ENCODE data around the gene LSG1. TPM values are rescaled to one million over a fixed set of nuclear protein-coding genes. Genes with fewer than 3 reads are reported as not detected.
"Not testable (repeated sequence)": the region's sequence is repeated elsewhere in the genome, so short reads cannot be mapped to it uniquely, and the experiment has no call there.

The LSG1 gene
- total RNA-seq, 2 experiments from 2014 or later: 46.9 to 48.0 TPM

DNA sequence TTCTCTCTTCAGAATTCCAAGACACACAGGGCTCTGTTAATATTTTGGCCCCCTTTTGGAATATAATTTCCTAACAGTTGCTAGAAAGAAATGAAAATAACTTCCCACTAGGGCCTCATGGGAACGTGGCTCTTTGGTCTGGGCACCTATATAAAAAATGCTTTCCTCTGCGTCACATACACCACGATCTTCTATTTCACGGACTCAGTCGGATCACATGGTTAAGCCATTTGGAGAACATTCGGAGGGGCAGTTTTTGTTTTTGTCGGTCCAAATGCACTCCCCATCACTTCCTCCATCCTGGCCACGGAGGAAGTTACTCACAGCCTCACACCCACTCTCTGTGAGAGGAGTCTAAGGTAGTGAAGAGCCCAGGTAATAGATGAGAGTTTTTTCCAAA is 59.8 kb downstream of the LSG1 start:
- Mint-ChIP-seq H3K4me3 (no peak overlapping the region), H3K4me1 (ENCODE audit: low read depth) (peaks cover 3% of the 10 kb centered on the region), H3K27me3 (ENCODE audit: low read depth) (no peaks in the 10 kb centered on the region), H3K9me3 (ENCODE audit: insufficient read depth) (no peaks in the 10 kb centered on the region), H3K36me3 (ENCODE audit: low read depth) (no peaks in the 10 kb centered on the region), H3K27ac (no peak overlapping the region)
- ATAC-seq (no peak), DNase-seq (no peak)
- ChIA-PET POLR2A (no interaction called here), CTCF (no interaction called here)

DNA sequence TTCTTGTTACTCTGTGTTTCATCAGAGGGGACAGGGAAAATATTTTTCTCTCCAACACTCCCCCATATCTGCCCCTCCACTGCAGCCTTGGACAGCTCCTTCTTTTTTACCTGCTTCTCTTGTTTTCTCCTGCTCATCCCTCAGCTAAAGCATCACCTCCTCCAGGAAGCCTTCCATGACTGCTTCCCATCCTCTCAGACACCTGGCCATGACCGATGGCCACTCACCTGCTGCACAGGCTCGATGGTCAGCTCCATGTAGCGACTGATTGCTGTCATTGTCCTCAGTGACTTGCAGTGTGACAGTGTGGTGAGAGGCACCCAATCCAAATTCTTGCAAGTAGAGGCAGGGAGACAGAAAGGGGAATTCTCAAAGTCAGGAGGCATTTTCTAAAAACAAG is 61.3 kb downstream of the LSG1 start:
- no peak for DNase-seq
- Mint-ChIP-seq H3K4me3 (no peak overlapping the region), H3K9me3 (ENCODE audit: insufficient read depth) (no peaks in the 10 kb centered on the region), H3K4me1 (ENCODE audit: low read depth) (peaks cover 3% of the 10 kb centered on the region), H3K27ac (no peak overlapping the region), H3K36me3 (ENCODE audit: low read depth) (no peaks in the 10 kb centered on the region), H3K27me3 (ENCODE audit: low read depth) (no peaks in the 10 kb centered on the region)
- no peak for ATAC-seq
- POLR2A ChIA-PET: interaction anchor here (1.0 kb wide), 1 partner anchor 27 kb away, joined by 3 read pairs; no protein-coding TSS in a partner anchor
- CTCF ChIA-PET: interaction anchor here (0.8 to 1.1 kb wide), 2 partner anchors 26 to 60 kb away, joined by 3 read pairs; no protein-coding TSS in a partner anchor

DNA sequence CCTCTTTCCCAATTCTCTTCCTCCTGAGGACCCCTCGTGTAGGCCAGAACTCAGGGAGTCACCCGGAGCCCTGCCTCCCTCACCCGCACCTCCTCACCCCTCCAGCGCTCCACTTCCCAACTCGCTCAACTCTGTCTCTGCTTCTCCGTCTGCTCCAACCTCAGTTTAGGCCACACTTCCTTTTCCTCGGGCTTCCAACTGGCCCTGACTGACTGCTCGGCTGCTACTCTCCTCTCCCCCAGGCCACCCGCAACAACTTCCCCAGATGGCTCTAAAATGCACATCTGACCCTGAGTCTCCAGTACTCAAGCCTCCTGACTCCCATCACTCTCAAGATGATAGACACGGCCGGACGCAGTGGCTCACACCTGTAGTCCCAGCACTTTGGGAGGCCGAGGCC is 62.4 kb downstream of the LSG1 start:
- Mint-ChIP-seq H3K4me1 (ENCODE audit: low read depth) (peaks cover 3% of the 10 kb centered on the region), H3K27me3 (ENCODE audit: low read depth) (no peaks in the 10 kb centered on the region), H3K36me3 (ENCODE audit: low read depth) (no peaks in the 10 kb centered on the region), H3K4me3 (no peak overlapping the region), H3K27ac (no peak overlapping the region), H3K9me3 (ENCODE audit: insufficient read depth) (no peaks in the 10 kb centered on the region)
- no peak for DNase-seq
- ATAC-seq: no peak
- ChIA-PET CTCF (interaction anchor here (0.6 to 2.7 kb wide), 2 partner anchors 15 to 833 kb away, joined by 3 to 7 read pairs; no protein-coding TSS in a partner anchor), POLR2A (no interaction called here)

DNA sequence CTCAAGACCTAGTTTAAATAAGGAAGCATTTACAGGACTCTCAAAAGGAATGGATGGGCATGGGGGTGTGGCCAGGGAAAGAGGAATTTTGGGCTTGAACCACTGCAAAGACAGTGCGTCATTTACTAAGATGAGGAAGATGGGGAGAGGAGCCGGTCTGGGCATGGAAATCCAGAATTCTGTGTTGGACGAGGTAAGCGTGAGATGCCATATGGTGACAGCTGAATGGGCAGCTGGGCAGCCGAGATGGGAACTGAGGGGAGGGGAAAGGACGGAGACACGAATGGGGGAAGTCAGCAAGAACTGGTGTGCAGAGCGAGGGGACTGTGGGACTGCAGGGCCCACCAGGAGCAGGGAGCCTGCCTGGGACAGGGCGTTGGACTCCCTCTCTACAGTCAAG is 63.0 kb downstream of the LSG1 start:
- CTCF ChIA-PET: interaction anchor here (0.6 to 2.7 kb wide), 2 partner anchors 14 to 832 kb away, joined by 3 to 7 read pairs; no protein-coding TSS in a partner anchor
- Mint-ChIP-seq H3K9me3 (ENCODE audit: insufficient read depth) (no peaks in the 10 kb centered on the region), H3K27ac (no peak overlapping the region), H3K27me3 (ENCODE audit: low read depth) (no peaks in the 10 kb centered on the region), H3K36me3 (ENCODE audit: low read depth) (no peaks in the 10 kb centered on the region), H3K4me1 (ENCODE audit: low read depth) (peaks cover 3% of the 10 kb centered on the region), H3K4me3 (no peak overlapping the region)
- no peak for ATAC-seq
- DNase-seq: no peak
- POLR2A ChIA-PET: no interaction called here

DNA sequence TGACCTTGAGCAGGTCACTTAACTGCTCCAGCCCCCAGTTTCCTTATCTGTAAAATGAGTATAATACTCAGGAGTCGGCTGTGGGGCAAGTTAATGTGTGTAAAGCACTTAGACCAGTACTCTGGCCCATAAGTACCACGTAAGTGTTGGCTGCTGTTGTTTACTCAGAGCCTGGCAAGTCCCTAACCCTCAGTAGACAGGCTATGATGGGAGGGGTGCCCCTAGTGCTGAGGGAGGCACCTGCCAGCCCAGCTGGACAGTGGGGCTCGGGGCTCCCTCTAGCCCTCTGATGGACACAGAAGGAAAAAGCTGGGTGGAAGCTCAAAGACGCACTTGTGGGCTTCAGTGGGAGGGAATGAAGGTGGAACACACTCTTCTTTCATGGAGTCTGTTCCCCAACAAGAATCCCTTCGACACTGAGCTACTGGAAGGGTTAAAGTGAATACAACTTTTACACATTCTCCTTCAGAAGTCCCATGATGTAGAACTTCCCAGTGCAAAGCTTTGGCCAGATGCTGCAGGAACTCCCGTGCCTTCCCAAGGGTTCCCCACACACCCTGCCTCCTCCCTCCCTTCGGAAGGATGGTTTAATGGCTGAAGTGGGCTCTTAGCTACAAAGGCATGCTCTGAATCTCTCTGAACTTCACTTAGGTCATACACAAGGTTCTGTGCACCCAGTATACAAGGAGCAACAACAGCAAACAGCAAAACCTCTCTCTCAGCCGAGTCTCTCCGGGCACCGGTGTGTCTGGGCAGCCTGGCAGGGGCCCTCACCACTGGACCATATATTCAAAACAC is 64.2 kb downstream of the LSG1 start:
- Mint-ChIP-seq H3K4me1 (ENCODE audit: low read depth) (peaks cover 3% of the 10 kb centered on the region), H3K4me3 (no peak overlapping the region), H3K36me3 (ENCODE audit: low read depth) (no peaks in the 10 kb centered on the region), H3K9me3 (ENCODE audit: insufficient read depth) (no peaks in the 10 kb centered on the region), H3K27me3 (ENCODE audit: low read depth) (no peaks in the 10 kb centered on the region), H3K27ac (no peak overlapping the region)
- POLR2A ChIA-PET: no interaction called here
- ATAC-seq: no peak
- no peak for DNase-seq
- CTCF ChIA-PET: interaction anchor here (2.7 kb wide), 1 partner anchor 13 kb away, joined by 7 read pairs; no protein-coding TSS in a partner anchor

DNA sequence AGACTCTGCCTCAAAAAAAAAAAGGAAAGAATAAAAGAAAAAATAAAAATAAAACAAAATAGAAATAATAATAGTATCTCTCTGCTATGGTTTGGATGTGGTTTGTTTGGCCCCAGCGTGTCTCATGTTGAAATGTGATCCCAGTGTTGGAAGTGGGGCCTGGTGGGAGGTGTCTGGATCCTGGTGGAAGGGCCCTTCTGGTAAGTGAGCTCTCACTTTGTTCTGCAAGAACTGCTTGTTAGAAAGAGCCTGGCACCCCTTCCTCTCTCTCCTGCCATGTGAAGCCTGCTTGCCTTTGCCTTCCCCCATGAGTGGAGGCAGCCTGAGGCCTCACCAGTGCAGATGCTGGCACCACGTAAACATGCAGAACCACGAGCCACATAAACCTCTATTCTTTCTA is 65.0 kb downstream of the LSG1 start:
- ChIA-PET CTCF (no interaction called here), POLR2A (no interaction called here)
- ATAC-seq (no peak), DNase-seq (no peak)
- H3K9me3 Mint-ChIP-seq (ENCODE audit: insufficient read depth): no peaks in the 10 kb centered on the region
- H3K4me1 Mint-ChIP-seq (ENCODE audit: low read depth): no peaks in the 10 kb centered on the region
- H3K4me3 Mint-ChIP-seq: no peak overlapping the region
- no peak overlapping the region for H3K27ac Mint-ChIP-seq
- no peaks in the 10 kb centered on the region for H3K27me3 Mint-ChIP-seq (ENCODE audit: low read depth)
- no peaks in the 10 kb centered on the region for H3K36me3 Mint-ChIP-seq (ENCODE audit: low read depth)

DNA sequence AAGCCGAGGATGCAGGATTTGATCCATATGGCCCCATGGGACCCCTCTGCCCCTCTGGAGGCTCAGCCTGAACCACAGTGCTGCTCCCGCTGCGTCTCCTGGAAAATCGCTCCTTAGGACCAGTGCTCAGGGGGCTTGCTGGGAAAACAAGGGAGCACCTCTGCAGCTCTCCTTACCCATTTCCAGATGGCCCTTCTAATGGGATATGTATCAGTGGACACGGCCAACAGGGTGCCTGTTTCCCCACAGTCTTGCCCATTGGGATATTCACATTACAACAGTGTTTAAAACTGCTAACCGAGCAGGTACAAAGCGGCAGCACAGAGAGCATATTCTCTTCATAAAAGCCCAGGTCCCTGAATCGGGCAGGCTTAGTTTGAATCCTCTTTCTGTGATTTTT is 65.8 kb downstream of the LSG1 start:
- Mint-ChIP-seq H3K36me3 (ENCODE audit: low read depth) (no peaks in the 10 kb centered on the region), H3K4me1 (ENCODE audit: low read depth) (no peaks in the 10 kb centered on the region), H3K4me3 (no peak overlapping the region), H3K27me3 (ENCODE audit: low read depth) (no peaks in the 10 kb centered on the region), H3K27ac (no peak overlapping the region), H3K9me3 (ENCODE audit: insufficient read depth) (no peaks in the 10 kb centered on the region)
- CTCF ChIA-PET: interaction anchor here (2.2 kb wide), 1 partner anchor 12 kb away, joined by 6 read pairs; no protein-coding TSS in a partner anchor
- POLR2A ChIA-PET: no interaction called here
- DNase-seq (no peak), ATAC-seq (no peak)

DNA sequence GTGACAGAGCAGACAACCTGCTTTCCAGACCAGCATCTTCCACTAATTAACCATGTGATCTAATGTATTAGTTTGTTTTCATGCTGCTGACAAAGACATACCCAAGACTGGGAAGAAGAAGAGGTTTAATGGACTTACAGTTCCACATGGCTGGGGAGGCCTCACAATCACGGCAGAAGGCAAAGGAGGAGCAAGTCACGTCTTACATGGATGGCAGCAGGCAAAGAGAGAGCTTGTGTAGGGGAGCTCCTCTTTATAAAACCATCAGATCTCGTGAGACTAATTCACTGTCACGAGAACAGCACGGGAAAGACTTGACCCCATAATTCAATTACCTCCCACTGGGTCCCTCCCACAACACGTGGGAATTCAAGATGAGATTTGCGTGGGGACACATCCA is 66.7 kb downstream of the LSG1 start:
- POLR2A ChIA-PET; ATAC-seq; H3K27ac Mint-ChIP-seq; H3K27me3 Mint-ChIP-seq (ENCODE audit: low read depth); H3K36me3 Mint-ChIP-seq (ENCODE audit: low read depth); H3K9me3 Mint-ChIP-seq (ENCODE audit: insufficient read depth); H3K4me1 Mint-ChIP-seq (ENCODE audit: low read depth); H3K4me3 Mint-ChIP-seq; DNase-seq: not testable (repeated sequence)
- CTCF ChIA-PET: interaction anchor here (2.2 kb wide), 1 partner anchor 11 kb away, joined by 6 read pairs; no protein-coding TSS in a partner anchor

DNA sequence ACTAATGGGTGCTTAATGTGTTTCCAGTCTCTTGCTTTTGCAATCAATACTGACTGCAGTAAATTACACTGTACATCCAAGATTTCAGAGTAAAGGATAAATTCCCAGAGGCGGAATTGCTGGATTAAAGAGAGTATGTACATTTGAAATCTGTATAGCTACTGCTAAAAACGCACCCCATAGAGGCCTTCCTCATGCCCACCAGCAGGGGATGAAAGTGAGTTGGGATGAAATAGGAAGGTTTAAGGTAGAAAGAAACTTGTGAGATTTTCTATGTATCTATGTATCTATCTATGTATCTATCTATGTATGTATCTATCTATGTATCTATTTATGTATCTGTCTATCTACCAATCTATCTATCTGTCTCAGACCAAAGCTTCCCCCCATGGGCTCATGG is 67.2 kb downstream of the LSG1 start:
- Mint-ChIP-seq H3K27ac (no peak overlapping the region), H3K36me3 (ENCODE audit: low read depth) (no peaks in the 10 kb centered on the region), H3K9me3 (ENCODE audit: insufficient read depth) (no peaks in the 10 kb centered on the region), H3K4me1 (ENCODE audit: low read depth) (no peaks in the 10 kb centered on the region), H3K4me3 (no peak overlapping the region), H3K27me3 (ENCODE audit: low read depth) (no peaks in the 10 kb centered on the region)
- POLR2A ChIA-PET: no interaction called here
- no peak for DNase-seq
- CTCF ChIA-PET: interaction anchor here (2.2 kb wide), 1 partner anchor 10 kb away, joined by 6 read pairs; no protein-coding TSS in a partner anchor
- ATAC-seq: no peak

DNA sequence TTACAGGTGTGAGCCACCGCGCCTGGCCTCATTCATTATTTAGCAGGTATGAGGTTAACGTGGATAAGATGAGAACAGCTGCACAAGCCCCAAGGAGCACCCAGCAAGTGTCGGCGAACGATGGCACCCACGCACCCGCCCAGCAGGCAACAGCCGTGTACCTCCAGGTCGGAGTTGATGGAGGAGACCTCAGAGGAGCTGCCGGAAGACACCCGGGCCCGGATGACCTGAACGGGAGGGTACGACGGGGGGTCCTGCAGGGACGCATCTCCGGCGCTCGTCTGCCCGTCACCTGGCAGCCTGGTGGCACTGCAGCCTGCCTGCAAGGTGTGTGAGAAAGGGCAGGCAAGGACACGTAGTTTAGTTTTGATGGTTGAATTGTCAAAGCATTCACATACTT is 67.9 kb downstream of the LSG1 start:
- ChIA-PET CTCF (interaction anchor here (2.2 kb wide), 1 partner anchor 10 kb away, joined by 6 read pairs; no protein-coding TSS in a partner anchor), POLR2A (no interaction called here)
- Mint-ChIP-seq H3K4me3 (no peak overlapping the region), H3K27ac (no peak overlapping the region), H3K9me3 (ENCODE audit: insufficient read depth) (no peaks in the 10 kb centered on the region), H3K4me1 (ENCODE audit: low read depth) (no peaks in the 10 kb centered on the region), H3K36me3 (ENCODE audit: low read depth) (no peaks in the 10 kb centered on the region), H3K27me3 (ENCODE audit: low read depth) (no peaks in the 10 kb centered on the region)
- DNase-seq (no peak), ATAC-seq (no peak)

DNA sequence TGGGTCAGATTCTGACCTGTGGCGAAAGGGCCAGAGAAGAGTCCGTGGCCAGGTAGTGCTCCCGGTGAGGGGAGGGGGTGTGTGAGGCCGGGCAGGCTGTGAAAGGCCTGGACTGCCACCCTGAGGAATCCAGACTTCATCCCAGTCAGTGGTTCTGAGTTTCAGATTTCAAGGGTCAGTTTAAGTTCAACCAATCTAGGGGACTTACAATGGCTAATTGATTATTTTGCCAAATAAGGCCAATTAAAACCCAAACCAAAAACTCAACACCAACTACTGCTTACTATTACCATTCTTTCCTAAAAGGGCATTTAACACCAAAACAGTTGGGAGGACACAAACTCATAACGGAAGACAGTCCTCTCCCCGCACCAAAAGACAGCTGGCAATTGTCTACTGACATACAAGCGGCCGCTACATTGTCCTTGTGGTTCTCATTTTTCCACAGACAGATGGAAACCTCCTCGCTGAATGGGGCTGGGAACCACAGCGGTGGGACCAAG is 69.3 kb downstream of the LSG1 start:
- no peaks in the 10 kb centered on the region for H3K9me3 Mint-ChIP-seq (ENCODE audit: insufficient read depth)
- no peak for DNase-seq
- H3K27me3 Mint-ChIP-seq (ENCODE audit: low read depth): no peaks in the 10 kb centered on the region
- no peak overlapping the region for H3K4me3 Mint-ChIP-seq
- ChIA-PET CTCF (no interaction called here), POLR2A (no interaction called here)
- no peaks in the 10 kb centered on the region for H3K4me1 Mint-ChIP-seq (ENCODE audit: low read depth)
- no peaks in the 10 kb centered on the region for H3K36me3 Mint-ChIP-seq (ENCODE audit: low read depth)
- no peak for ATAC-seq
- H3K27ac Mint-ChIP-seq: no peak overlapping the region

DNA sequence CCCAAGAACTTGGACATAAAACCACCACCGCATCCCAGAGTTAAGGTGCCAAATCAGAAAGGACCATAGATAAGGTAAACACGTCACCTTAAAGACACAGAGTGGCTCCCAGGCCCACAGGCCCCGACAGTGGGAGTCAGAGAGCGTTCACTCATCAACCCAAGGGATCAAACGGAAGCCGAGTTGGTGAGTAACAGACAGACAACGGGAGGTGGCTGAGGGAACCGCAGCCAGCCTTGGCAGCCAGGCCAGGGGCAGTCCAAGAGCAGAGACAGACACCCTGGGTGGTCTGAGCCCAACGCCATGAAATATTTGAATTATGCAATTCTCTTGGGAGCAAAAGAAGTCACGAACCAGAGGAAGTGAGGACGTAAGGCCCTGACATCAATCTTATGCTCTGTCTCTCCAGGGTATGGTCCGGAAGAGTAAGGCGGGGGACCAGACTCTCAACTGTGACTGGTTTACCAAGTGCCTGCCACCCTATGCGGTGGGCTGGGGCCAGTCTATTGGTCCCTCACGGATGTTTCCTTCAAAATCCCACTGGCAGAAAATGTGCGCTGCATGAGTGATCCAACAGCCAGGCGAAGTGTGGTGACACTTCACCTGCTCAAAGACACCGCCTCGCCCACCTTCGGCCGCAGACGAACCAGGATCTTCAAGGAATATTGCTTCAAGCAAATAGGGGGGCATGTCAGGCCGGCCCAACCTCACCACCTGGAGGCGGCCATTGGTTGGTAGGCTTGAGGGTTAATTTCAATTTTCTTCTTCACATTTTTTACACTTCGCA is 73.0 kb downstream of the LSG1 start:
- H3K27me3 Mint-ChIP-seq (ENCODE audit: low read depth): no peaks in the 10 kb centered on the region
- ChIA-PET POLR2A (no interaction called here), CTCF (no interaction called here)
- H3K9me3 Mint-ChIP-seq (ENCODE audit: insufficient read depth): no peaks in the 10 kb centered on the region
- H3K27ac Mint-ChIP-seq: no peak overlapping the region
- ATAC-seq (no peak), DNase-seq (no peak)
- H3K36me3 Mint-ChIP-seq (ENCODE audit: low read depth): no peaks in the 10 kb centered on the region
- no peak overlapping the region for H3K4me3 Mint-ChIP-seq
- peaks cover 5% of the 10 kb centered on the region for H3K4me1 Mint-ChIP-seq (ENCODE audit: low read depth)
